Dendritic cell treated with granulocyte-macrophage colony-stimulating factor and Interleukin-4, amounts not matched to agents 40 ng/mL and 50 ng/mL, for 4 days (primary cell): ENCODE data around the gene MRPS23.

Source experiments
- H3K27ac Mint-ChIP-seq: one replicate; pipeline ENCODE4 v1.8.0; 2022; ENCODE audit warnings: mild to moderate bottlenecking, mixed read lengths
- H3K27me3 Mint-ChIP-seq: one replicate; pipeline ENCODE4 v1.8.0; 2022; ENCODE audit warnings: mild to moderate bottlenecking, mixed read lengths
- H3K36me3 Mint-ChIP-seq: one replicate; pipeline ENCODE4 v1.8.0; 2022; ENCODE audit warnings: low read depth, mixed read lengths
- H3K4me1 Mint-ChIP-seq: one replicate; pipeline ENCODE4 v1.8.0; 2022; ENCODE audit warnings: low read depth, mixed read lengths
- H3K4me3 Mint-ChIP-seq: one replicate; pipeline ENCODE4 v1.8.0; 2022; ENCODE audit warnings: mild to moderate bottlenecking, moderate library complexity, mixed read lengths
- H3K9me3 Mint-ChIP-seq: one replicate; pipeline ENCODE4 v1.8.0; 2022; ENCODE audit warnings: mixed read lengths
- intact Hi-C: fragments of 100-400 bp; cut with micrococcal nuclease; formaldehyde crosslinking; loops from one replicate; pipeline ENCODE4 v1.15.0; 2022

The MRPS23 gene

DNA sequence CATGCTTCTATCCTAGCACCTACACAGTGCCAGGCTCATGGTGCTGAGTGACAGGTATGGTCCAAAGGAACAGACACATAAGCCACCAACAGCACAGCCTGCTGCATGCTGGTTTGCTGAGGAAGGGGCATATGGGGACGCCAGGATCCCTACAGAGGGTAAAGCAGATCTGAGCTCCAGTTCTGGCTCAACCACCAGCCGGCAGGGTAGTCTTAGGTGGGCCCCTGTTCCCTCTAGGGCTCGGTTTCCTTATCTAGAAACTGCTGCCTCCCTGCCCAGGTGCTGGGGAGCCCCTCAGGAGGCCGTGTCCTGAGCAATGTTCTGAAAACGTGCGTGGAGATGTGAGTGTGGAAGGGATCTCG is 24.2 kb upstream of the MRPS23 start:
- Mint-ChIP-seq H3K4me3 (peak overlapping the region; percentile 47), H3K36me3 (peaks cover 89% of the 10 kb centered on the region)
- intact Hi-C loops: no loop called here

DNA sequence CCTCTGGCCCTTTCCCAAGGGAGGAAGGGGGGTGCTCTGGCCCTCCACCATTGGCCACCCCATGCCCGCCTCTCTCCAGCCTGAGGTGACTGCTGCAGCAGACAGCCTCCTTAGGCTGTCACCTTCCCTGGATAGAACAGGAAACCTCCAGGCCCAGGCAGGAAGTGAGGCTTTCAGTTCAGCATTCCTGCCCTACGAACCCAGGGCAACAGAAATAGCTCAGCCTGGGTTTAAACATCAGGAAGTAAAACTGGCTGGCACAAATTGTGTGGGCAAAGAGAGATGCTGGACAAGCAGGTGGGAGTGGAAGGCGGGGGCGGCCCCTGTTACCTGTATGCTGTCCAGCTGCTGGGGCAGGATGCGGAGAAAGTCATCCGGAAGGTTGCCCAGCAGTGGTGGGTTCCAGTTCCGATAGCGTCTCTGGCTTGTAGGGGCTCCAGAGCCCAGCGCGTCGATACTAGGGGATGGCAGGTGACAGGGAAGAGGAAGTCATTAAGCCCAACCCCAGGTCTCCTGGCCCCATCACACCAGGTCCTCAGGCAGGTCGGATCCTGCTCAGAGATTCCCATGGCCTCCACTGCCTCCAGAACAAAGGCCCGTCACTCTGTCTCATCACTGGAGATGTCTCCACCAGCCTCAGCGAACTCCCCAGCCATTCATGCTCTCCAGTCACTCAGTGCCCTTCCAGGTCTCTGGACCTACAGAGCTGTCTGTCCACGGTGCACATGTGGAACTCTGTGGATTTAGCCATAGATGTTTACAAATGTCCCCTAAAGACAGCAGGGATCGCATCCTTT is 23.6 kb upstream of the MRPS23 start:
- peaks cover 69% of the 10 kb centered on the region for H3K4me1 Mint-ChIP-seq
- H3K9me3 Mint-ChIP-seq: no peaks in the 10 kb centered on the region
- peaks cover 87% of the 10 kb centered on the region for H3K36me3 Mint-ChIP-seq
- intact Hi-C loops: no loop called here
- no peak overlapping the region for H3K4me3 Mint-ChIP-seq
- peaks cover 25% of the 10 kb centered on the region for H3K27me3 Mint-ChIP-seq
- peak overlapping the region; percentile 11 for H3K27ac Mint-ChIP-seq

More for the DNA sequence above, 24.2 kb upstream of the MRPS23 start:
- Mint-ChIP-seq H3K27ac (peak overlapping the region; percentile 11), H3K27me3 (peaks cover 25% of the 10 kb centered on the region), H3K4me1 (peaks cover 69% of the 10 kb centered on the region), H3K9me3 (no peaks in the 10 kb centered on the region)

DNA sequence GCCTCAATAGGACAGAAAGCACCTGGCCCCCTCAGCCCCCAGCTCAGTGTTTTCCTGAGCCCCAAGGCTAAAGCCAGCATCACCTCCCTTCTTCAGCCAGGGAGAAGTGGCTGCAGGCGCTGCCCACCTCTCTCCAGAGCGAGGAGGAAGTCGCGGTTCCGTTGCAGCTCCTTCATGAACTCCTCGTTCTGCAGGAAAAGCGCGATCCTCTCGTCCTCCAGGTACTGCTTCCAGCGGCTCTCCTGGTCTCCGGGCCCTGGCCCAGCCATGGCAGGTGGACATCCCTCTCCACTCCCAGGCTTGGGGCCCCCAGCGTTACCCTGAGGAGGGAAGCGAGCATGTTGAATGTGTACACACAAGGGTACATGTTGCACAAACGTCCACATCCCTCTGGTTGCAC is 22.7 kb upstream of the MRPS23 start:
- Mint-ChIP-seq H3K27ac (peak overlapping the region; percentile 11), H3K4me1 (peaks cover 69% of the 10 kb centered on the region), H3K27me3 (peaks cover 25% of the 10 kb centered on the region), H3K36me3 (peaks cover 82% of the 10 kb centered on the region), H3K4me3 (no peak overlapping the region), H3K9me3 (no peaks in the 10 kb centered on the region)
- intact Hi-C loops: no loop called here

DNA sequence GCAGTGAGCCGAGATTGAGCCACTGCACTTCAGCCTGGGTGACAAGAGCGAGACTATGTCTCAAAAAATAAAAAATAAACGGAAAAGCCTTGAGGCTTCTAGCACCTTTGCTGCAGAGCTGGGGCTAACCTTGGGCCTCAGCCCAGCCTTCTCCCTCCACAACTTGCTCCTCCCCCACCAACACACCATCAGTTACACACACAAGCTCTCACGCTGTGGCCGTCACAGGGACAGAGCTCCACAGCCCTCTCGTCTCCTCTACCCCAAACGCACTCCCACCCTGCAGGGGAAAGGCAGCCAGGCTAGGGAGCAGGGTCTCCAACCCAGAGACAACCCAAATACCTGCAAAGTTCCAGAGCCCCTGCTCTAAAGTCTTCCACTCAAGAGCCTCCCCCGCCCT is 22.0 kb upstream of the MRPS23 start:
- H3K4me1 Mint-ChIP-seq: peaks cover 76% of the 10 kb centered on the region
- intact Hi-C loops: no loop called here
- no peaks in the 10 kb centered on the region for H3K9me3 Mint-ChIP-seq
- no peak overlapping the region for H3K4me3 Mint-ChIP-seq
- H3K36me3 Mint-ChIP-seq: peaks cover 82% of the 10 kb centered on the region
- H3K27ac Mint-ChIP-seq: peak overlapping the region; percentile 46
- peaks cover 25% of the 10 kb centered on the region for H3K27me3 Mint-ChIP-seq

DNA sequence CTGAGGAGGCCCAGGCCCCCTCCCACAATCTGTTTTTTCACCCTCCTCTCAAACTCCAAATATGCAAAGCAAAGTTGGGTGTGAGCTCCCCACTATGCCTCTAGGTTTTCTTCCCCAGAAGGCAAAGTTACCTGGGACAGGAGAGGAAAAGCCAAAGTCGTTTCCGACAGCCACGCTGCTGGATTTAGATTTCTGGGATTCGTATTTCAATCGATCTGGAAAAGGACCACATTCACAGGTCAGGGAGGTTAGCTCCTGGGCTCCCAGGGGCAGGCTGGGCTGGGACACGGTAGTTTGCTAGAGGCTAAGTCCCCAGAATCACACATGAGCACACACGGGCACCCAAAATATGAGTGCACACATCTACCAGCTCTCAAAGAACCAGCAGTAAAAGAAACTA is 21.3 kb upstream of the MRPS23 start:
- Mint-ChIP-seq H3K27ac (no peak overlapping the region), H3K4me3 (no peak overlapping the region), H3K27me3 (peaks cover 25% of the 10 kb centered on the region), H3K9me3 (no peaks in the 10 kb centered on the region), H3K36me3 (peaks cover 82% of the 10 kb centered on the region), H3K4me1 (peaks cover 77% of the 10 kb centered on the region)
- intact Hi-C loops: no loop called here

DNA sequence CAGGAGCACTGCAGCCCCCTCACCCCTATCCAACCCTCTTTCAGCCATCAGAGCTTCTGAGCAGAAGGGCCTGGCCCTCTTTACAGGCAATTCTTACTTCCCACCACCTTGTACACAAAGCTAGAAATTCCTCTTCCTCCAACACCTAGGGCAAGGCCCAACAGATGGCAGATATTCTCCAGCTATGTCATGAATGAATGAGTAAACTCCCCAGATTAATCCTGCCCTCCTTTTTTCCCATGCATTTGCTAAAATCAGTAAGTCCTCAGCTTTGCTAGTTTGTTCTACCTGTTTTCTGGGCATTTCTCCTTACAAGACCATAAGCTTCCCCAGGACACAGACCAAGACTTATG is 20.4 kb upstream of the MRPS23 start:
- Mint-ChIP-seq H3K9me3 (no peaks in the 10 kb centered on the region), H3K27ac (peak overlapping the region; percentile 15), H3K4me1 (peaks cover 73% of the 10 kb centered on the region), H3K27me3 (peaks cover 23% of the 10 kb centered on the region), H3K36me3 (peaks cover 82% of the 10 kb centered on the region), H3K4me3 (no peak overlapping the region)
- intact Hi-C loops: no loop called here

DNA sequence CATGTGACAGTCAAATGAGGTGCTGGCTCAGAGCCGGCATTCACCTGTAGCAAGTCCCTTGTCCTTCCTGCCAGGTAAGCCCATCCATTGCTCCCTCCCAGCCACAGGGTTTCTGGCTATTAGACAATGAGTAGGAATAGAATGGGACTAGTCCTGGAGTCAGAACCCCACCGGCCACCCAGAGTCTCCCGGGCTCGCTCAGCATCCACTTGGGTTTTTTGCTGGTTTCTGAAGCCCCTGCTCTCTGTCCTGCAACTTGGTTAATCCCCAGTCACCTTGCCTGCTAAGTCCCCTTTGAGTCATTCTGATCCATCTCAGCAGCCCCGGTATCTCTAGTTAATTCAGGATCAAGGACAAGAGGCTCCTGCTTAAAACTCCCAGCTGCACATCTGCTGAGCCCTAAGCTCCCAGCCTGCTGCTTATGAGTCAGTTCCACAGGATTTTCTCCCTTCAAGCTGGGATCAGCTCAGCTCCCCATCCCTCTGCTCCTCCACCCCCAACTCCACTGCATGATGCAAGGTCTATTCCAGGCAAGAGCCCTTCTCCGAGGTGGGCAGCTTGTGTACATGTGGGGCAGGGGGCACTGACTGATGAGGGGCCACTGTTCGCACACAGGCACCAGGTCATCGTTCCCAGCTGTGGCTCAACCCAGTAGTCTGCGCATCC is 19.9 kb upstream of the MRPS23 start:
- Mint-ChIP-seq H3K27me3 (peaks cover 24% of the 10 kb centered on the region), H3K36me3 (peaks cover 84% of the 10 kb centered on the region), H3K4me3 (no peak overlapping the region), H3K27ac (peak overlapping the region; percentile 15), H3K9me3 (no peaks in the 10 kb centered on the region), H3K4me1 (peaks cover 68% of the 10 kb centered on the region)
- intact Hi-C loops: no loop called here

DNA sequence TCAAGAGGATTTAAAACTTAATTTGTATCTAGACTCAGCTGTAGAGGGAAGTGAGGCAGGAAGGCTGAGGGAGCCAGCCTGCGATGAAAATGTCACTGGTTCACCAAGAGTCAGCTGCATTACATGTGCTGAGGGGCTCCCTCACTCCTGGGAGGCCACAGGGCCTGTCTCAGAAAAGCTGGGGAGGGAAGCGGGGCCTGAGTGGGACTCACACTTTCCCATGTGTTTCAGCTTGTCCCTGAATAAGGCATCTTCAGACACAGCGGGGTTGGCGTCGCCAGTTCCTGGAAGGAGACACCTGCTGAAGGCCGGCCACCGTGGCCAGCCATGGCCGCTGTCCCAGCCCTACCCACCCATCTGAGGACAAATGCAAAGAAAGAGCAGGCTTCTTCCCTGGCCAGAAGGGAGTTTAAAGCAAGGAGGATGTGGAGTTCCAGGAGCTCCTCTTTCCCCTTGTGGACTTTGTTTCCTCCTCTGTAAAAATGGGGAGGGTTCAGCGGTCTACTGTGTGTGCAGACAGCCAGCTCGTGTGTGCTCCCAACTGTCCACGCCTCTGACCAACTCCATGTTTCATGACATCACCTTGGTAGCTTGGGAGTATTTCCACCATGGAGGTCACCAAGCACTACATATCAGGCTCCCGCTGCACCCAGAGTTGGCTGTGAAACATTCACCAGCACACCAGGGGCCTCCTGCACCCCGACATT is 19.2 kb upstream of the MRPS23 start:
- Mint-ChIP-seq H3K27ac (peak overlapping the region; percentile 83), H3K4me1 (peaks cover 67% of the 10 kb centered on the region), H3K36me3 (peaks cover 90% of the 10 kb centered on the region), H3K4me3 (no peak overlapping the region), H3K9me3 (no peaks in the 10 kb centered on the region), H3K27me3 (peaks cover 28% of the 10 kb centered on the region)
- intact Hi-C loops: no loop called here

DNA sequence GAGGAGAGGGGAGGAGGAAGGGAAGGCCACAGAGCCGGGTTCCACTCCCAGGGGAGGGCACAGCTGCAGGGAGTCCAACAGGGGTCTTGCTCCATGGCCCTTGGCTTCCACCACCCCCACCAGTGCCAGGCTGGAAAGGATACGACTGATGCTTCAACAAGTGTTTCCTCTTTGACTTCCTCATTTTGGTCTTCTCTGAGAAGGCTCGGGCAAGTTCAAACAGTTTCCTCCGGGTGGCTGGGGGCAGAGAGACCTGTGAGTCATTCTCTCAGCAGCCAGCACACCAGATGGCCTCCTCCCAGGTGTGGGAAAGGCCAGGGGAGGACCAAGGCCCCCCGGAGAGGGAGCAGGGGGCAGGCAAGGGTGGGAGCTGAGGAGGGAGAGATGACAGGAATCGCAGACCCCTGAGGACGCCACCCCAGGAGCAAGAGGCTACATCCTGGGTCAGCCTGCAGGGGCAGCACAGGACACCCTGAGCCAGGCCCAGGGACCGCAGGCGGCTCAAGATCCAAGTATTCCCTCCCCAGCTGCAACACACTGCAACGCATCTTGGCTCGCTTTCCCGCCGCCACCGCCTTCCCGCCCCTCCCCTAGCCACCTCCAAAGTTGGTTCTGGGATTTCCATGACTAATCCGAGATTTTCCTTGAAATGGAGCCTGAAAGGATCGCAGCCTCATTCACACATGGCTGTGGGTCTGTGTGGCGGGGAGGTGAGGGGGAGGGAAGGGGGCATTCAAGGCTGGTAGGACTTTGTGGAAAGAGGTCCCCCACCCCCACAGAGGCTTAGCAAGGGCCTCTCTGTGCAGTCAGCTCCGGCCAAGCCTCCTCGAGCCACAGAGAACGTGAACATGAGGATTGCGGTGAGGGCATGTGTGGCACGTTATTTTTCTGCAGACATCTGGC is 18.4 kb upstream of the MRPS23 start:
- Mint-ChIP-seq H3K36me3 (peaks cover 93% of the 10 kb centered on the region), H3K4me3 (no peak overlapping the region), H3K4me1 (peaks cover 67% of the 10 kb centered on the region), H3K27ac (peak overlapping the region; percentile 83), H3K9me3 (no peaks in the 10 kb centered on the region), H3K27me3 (peaks cover 34% of the 10 kb centered on the region)
- intact Hi-C loops: no loop called here

DNA sequence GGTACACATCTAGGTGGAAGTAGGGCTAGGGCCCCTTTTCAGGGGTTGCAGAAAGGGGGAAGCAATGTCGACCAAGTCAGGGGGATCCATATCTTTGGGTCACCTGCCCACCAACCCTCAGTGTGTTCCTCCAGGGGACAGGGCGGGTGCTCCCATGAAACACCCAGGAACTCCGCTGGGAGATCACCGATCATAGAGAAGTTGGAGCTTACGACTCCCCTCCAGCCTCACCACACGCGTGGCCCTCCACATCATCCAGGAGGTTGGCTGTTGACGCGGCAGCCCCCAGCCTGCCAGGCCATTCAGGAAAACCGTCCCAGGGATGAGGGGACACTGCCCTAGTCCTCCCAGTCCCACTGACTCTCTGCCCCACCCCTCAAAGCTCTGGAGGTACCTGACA is 17.3 kb upstream of the MRPS23 start:
- H3K9me3 Mint-ChIP-seq: no peaks in the 10 kb centered on the region
- H3K4me3 Mint-ChIP-seq: no peak overlapping the region
- peak overlapping the region; percentile 83 for H3K27ac Mint-ChIP-seq
- intact Hi-C loops: no loop called here
- H3K4me1 Mint-ChIP-seq: peaks cover 67% of the 10 kb centered on the region
- peaks cover 39% of the 10 kb centered on the region for H3K27me3 Mint-ChIP-seq
- H3K36me3 Mint-ChIP-seq: peaks cover 92% of the 10 kb centered on the region

DNA sequence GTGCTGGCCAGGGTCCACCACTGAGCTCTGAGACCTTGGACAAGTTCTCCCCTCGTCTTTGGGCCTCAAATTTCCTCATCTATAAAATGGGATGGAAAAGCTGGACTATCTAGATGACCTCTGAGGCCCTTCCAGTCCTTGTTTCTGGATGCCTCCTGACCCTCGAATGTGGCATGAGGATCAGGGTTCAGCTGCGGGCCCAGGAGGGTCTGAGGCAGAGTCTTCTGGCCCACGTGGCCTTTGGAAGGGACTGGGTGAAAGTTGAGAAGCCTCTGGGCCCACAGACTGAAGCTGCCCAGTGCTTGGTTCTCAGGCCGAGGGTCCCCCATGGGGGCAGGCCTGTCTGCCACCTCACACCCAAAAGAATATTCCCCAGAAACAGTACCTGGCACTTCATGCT is 16.9 kb upstream of the MRPS23 start:
- H3K27ac Mint-ChIP-seq: peak overlapping the region; percentile 83
- H3K27me3 Mint-ChIP-seq: peaks cover 36% of the 10 kb centered on the region
- no peak overlapping the region for H3K4me3 Mint-ChIP-seq
- H3K9me3 Mint-ChIP-seq: no peaks in the 10 kb centered on the region
- peaks cover 65% of the 10 kb centered on the region for H3K4me1 Mint-ChIP-seq
- peaks cover 88% of the 10 kb centered on the region for H3K36me3 Mint-ChIP-seq
- intact Hi-C loops: no loop called here

DNA sequence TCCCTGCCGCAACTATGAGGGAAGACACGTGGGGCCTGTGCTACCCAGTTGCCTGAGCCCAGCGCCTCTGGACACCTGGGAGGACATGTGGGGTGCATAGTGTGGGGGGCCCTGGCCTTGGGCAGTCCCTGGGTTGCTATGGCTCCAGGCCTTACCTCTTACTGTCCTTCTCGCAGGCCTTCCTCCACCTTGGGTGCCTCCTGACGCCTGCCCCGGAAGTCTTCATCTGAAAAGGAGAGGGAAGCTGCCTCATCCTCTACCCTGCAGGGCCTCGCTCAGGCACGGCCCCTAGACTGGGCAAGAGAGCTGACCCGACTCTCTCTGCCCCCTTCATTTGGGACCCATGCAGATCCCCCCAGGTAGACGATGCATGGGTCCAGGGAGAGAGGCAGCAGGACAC is 16.5 kb upstream of the MRPS23 start:
- H3K4me1 Mint-ChIP-seq: peaks cover 65% of the 10 kb centered on the region
- peak overlapping the region; percentile 83 for H3K27ac Mint-ChIP-seq
- H3K27me3 Mint-ChIP-seq: peaks cover 35% of the 10 kb centered on the region

DNA sequence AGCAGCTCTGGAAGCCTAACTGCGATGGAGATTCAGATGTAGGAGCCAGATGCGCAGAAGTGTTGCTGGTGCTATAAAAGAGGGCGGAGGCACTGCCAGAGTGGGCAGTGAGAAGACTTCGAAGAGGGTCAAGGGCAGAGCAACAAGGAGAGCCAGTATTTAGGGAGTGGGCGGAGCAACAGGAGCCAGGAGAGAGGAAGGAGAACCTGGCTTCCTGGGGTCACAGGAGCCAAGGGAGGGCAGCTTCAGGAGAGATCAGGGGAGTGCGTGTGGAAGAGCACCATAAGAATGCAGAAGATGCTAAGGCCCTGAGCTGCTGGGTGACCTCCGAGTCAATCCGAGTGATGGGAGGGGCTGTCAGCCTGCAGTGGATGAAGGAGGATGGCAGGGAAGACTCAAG is 14.4 kb upstream of the MRPS23 start:
- no peak overlapping the region for H3K4me3 Mint-ChIP-seq
- H3K9me3 Mint-ChIP-seq: no peaks in the 10 kb centered on the region
- H3K27me3 Mint-ChIP-seq: peaks cover 22% of the 10 kb centered on the region
- peaks cover 63% of the 10 kb centered on the region for H3K36me3 Mint-ChIP-seq
- peaks cover 68% of the 10 kb centered on the region for H3K4me1 Mint-ChIP-seq
- intact Hi-C loops: loop anchor here (5.0 kb wide), 1 partner anchor 123 kb away; the partner anchor contains the start of gene VEZF1
- no peak overlapping the region for H3K27ac Mint-ChIP-seq

More for the DNA sequence above, 16.5 kb upstream of the MRPS23 start:
- peaks cover 84% of the 10 kb centered on the region for H3K36me3 Mint-ChIP-seq
- H3K4me3 Mint-ChIP-seq: no peak overlapping the region
- intact Hi-C loops: no loop called here
- H3K9me3 Mint-ChIP-seq: no peaks in the 10 kb centered on the region
